Measurements from ENCODE around the gene NCAPG. TPM values are rescaled to one million over a fixed set of nuclear protein-coding genes. Genes with fewer than 3 reads are reported as not detected.

Gene NCAPG, protein sequence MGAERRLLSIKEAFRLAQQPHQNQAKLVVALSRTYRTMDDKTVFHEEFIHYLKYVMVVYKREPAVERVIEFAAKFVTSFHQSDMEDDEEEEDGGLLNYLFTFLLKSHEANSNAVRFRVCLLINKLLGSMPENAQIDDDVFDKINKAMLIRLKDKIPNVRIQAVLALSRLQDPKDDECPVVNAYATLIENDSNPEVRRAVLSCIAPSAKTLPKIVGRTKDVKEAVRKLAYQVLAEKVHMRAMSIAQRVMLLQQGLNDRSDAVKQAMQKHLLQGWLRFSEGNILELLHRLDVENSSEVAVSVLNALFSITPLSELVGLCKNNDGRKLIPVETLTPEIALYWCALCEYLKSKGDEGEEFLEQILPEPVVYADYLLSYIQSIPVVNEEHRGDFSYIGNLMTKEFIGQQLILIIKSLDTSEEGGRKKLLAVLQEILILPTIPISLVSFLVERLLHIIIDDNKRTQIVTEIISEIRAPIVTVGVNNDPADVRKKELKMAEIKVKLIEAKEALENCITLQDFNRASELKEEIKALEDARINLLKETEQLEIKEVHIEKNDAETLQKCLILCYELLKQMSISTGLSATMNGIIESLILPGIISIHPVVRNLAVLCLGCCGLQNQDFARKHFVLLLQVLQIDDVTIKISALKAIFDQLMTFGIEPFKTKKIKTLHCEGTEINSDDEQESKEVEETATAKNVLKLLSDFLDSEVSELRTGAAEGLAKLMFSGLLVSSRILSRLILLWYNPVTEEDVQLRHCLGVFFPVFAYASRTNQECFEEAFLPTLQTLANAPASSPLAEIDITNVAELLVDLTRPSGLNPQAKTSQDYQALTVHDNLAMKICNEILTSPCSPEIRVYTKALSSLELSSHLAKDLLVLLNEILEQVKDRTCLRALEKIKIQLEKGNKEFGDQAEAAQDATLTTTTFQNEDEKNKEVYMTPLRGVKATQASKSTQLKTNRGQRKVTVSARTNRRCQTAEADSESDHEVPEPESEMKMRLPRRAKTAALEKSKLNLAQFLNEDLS
- total RNA-seq: 100 to 1,000 TPM in 1 of 2 experiments, 10 to 100 TPM in 1; 87.5 to 102 TPM

DNA sequence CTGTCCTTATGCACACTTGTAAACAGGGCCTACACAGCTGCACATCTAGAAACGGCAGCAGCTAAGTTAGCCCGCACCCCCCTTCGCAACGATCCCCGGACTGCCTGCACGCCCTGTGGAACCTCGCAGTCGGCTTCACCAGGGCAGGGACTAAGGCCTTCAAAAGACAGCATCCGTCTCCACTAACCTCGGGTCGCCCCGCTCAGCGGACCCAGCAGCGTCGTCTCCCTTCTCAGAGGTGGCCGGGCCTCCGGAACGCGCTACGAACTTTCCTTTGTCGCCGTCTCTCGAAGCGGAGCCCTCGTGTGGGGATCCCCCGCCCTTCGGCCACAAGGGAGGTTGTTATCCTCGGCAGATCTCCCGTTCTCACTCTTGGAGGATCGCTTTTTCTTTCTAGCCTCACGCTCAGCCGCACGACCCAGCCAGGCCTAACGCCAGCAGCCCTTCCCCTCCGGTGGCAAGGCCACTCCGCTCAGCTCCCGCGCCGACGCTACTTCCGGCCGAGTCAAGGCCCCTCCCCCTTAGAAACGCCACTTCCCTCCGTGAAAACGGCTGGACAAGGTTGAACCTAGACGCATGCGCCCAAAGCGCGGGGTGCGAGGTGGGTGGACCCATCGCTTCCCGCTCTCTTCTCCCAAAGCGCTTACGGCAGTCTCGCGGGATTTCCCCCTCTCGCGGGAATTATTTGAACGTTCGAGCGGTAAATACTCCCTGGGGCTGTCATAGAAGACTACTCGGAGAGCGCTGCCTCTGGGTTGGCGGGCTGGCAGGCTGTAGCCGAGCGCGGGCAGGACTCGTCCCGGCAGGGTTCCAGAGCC, at the start of gene NCAPG, which contains the start of gene DCAF16:
Gene NCAPG, plus strand, starts transcription at position 720 of the 818 bp plus-strand sequence. CDS start 99 bp downstream, outside the sequence.
Gene DCAF16, minus strand, starts transcription at position 498 of the 818 bp plus-strand sequence. CDS start 6,616 bp downstream, outside the sequence.
- Mint-ChIP-seq H3K9me3 (ENCODE audit: low read depth) (no peaks in the 10 kb centered on the region), H3K27ac (peak within 1 kb of the TSS; percentile 98), H3K36me3 (peaks cover 49% of the 10 kb centered on the region), H3K4me1 (peaks cover 47% of the 10 kb centered on the region), H3K27me3 (no peaks in the 10 kb centered on the region), H3K4me3 (peak within 1 kb of the TSS; percentile 96)
- ATAC-seq: peak; percentile 90
- CTCF ChIA-PET: interaction anchor here (0.6 to 5.2 kb wide), 6 partner anchors 9 to 261 kb away, joined by 4 to 37 read pairs (median 6); partner anchors contain the start of gene MED28
- peak; percentile 99 for DNase-seq

DNA sequence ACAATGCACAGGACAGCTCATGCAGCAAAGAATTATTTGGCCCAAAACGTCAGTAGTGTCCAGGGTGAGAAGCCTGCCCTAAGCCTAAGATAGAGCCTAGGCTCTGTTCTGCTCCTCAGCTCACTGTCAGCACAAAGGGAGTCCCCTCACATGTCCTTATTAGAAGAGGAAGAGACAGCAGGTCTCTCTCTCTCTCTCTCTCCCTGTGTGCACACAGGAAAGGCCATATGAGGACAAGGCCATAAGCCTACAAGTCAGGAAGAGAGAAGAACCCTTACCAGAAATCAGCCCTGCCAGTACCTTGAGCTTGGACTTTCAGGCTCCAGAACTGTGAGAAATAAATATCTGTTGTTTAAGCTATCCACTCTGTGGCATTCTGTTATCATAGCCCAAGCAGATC, 49.7 kb upstream of the NCAPG start:
- peaks cover 17% of the 10 kb centered on the region for H3K27me3 Mint-ChIP-seq
- CTCF ChIA-PET: interaction anchor here (1.0 kb wide), 1 partner anchor 37 kb away, joined by 3 read pairs; no protein-coding TSS in a partner anchor
- ATAC-seq: no peak
- peaks cover 8% of the 10 kb centered on the region for H3K4me1 Mint-ChIP-seq
- H3K9me3 Mint-ChIP-seq (ENCODE audit: low read depth): no peaks in the 10 kb centered on the region
- no peak overlapping the region for H3K4me3 Mint-ChIP-seq
- DNase-seq: no peak
- no peaks in the 10 kb centered on the region for H3K36me3 Mint-ChIP-seq
- H3K27ac Mint-ChIP-seq: no peak overlapping the region

DNA sequence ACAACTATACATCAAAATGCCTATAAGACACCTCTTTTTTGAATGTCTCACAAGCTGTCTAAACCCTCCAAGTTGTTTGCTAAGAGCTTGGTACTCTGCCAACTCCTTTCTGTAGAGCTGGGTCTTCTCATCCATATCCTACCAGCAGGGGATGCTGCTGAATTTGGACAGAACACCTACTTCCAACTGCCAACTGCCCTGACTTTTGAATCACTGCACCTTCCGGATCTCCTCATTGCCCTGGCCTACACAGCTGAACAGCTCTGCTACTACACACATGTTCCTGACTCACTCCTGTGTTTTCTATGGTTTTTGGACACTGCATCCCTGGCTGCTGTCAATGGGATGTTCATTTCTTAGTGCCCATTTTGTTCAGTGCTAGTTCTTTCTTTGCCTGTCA, 48.1 kb upstream of the NCAPG start:
- DNase-seq (no peak), ATAC-seq (no peak)
- Mint-ChIP-seq H3K27ac (no peak overlapping the region), H3K36me3 (no peaks in the 10 kb centered on the region), H3K9me3 (ENCODE audit: low read depth) (no peaks in the 10 kb centered on the region), H3K27me3 (peaks cover 6% of the 10 kb centered on the region), H3K4me3 (no peak overlapping the region), H3K4me1 (peaks cover 8% of the 10 kb centered on the region)
- CTCF ChIA-PET: no interaction called here

DNA sequence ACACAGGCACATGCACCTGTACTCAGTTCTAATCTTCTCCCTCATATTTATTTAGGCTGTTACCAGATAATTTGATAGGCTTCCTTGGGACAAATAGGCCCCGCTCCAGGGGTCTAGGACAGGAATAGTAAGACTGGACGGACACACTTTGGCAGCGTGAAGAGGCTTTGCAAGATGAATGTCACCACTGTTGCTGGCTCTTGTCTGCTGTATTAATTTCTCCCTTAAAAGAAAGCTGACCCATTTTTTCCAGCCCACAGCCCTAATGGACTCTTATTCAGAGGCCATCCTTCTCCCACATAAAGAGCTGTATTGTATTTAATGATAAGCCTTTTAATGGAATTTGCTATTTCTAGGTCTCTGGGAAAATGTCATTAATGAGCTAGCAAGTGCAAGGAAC, 47.4 kb upstream of the NCAPG start:
- Mint-ChIP-seq H3K27me3 (peaks cover 3% of the 10 kb centered on the region), H3K27ac (no peak overlapping the region), H3K36me3 (no peaks in the 10 kb centered on the region), H3K9me3 (ENCODE audit: low read depth) (no peaks in the 10 kb centered on the region), H3K4me1 (peaks cover 8% of the 10 kb centered on the region), H3K4me3 (no peak overlapping the region)
- CTCF ChIA-PET: no interaction called here
- no peak for ATAC-seq
- DNase-seq: no peak

DNA sequence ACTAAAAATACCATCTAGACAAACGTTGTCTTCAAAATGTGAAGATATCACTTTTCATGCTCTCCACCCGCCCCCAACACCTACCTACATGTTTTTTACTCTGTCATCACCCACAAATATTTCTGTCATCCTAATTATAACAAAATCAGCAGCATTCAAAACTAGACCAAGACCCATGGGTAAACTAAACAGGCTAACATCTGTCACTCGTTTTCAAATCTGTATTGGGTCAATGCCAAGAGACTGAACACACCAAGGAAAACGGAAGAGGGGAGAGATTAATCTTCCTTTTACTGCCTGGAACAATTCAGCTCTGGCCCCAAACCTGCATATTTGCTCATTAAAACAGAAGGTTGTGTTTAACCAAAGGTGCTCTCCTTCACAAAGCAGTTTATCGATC, 46.8 kb upstream of the NCAPG start:
- Mint-ChIP-seq H3K9me3 (ENCODE audit: low read depth) (no peaks in the 10 kb centered on the region), H3K4me1 (peaks cover 8% of the 10 kb centered on the region), H3K27me3 (no peaks in the 10 kb centered on the region), H3K4me3 (no peak overlapping the region), H3K36me3 (no peaks in the 10 kb centered on the region), H3K27ac (no peak overlapping the region)
- DNase-seq (no peak), ATAC-seq (no peak)
- CTCF ChIA-PET: no interaction called here

DNA sequence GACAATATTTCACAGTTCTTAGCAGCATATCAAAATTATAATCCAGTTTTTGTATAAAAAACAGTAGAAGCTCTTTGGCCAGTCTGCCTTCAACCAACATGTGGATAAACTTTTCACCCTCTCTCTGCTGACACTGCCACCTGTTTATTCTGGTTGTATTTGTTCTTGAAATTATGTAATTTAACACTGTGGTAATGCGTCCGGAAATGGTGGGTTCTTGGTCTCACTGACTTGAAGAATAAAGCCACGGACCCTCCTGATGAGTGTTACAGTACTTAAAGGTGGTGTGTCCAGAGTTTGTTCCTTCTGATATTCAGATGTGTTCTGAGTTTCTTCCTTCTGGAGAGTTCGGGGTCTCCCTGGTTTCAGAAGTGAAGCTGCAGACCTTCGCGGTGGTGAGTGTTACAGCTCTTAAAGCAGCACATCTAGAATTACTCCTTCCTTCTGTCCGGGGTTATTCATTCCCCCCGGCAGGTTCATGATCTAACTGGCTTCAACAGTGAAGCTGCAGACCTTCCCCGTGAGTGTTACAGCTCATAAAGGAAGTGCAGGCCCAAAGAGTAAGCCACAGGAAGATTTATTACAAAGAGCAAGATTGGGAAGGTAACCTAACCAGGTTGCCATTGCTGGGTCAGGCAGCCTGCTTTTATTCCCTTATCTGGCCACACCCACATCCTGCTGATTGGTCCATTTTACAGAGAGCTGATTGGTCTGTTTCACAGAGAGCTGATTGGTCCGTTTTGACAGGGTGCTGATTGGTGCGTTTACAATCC, 45.1 kb upstream of the NCAPG start:
- ATAC-seq: no peak
- no peak overlapping the region for H3K4me3 Mint-ChIP-seq
- no peaks in the 10 kb centered on the region for H3K27me3 Mint-ChIP-seq
- H3K4me1 Mint-ChIP-seq: peaks cover 8% of the 10 kb centered on the region
- CTCF ChIA-PET: interaction anchor here (1.1 kb wide), 1 partner anchor 13 kb away, joined by 4 read pairs; no protein-coding TSS in a partner anchor
- no peak for DNase-seq
- peak overlapping the region; percentile 17 for H3K27ac Mint-ChIP-seq
- H3K9me3 Mint-ChIP-seq (ENCODE audit: low read depth): no peaks in the 10 kb centered on the region
- no peaks in the 10 kb centered on the region for H3K36me3 Mint-ChIP-seq

DNA sequence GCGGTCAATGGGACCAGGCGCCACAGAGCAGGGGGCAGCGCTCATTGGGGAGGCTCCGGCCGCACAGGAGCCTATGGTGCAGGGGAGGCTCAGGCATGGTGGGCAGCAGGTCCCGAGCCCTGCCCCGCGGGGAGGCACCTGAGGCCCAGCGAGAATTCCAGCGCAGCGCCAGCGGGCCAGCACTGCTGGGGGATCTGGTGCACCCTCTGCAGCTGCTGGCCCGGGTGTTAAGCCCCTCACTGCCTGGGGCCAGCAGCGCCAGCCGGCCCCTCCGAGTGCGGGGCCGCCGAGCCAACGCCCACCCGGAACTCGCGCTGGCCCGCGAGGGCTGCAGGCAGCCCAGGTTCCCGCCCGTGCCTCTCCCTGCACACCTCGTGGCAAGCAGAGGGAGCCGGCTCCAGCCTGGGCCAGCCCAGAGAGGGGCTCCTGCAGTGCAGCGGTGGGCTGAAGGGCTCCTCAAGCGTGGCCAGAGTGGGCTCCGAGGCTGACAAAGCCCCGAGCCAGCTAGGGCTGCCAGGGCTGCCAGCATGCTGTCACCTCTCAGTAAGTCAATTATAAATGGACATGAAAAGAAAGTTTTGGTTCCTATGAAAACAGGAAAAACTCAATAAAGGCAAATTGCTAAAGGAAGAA, 43.8 kb upstream of the NCAPG start:
- H3K27me3 Mint-ChIP-seq: no peaks in the 10 kb centered on the region
- H3K9me3 Mint-ChIP-seq (ENCODE audit: low read depth): no peaks in the 10 kb centered on the region
- ATAC-seq: no peak
- peaks cover 8% of the 10 kb centered on the region for H3K4me1 Mint-ChIP-seq
- no peak overlapping the region for H3K4me3 Mint-ChIP-seq
- H3K27ac Mint-ChIP-seq: no peak overlapping the region
- no peaks in the 10 kb centered on the region for H3K36me3 Mint-ChIP-seq
- CTCF ChIA-PET: no interaction called here
- no peak for DNase-seq

DNA sequence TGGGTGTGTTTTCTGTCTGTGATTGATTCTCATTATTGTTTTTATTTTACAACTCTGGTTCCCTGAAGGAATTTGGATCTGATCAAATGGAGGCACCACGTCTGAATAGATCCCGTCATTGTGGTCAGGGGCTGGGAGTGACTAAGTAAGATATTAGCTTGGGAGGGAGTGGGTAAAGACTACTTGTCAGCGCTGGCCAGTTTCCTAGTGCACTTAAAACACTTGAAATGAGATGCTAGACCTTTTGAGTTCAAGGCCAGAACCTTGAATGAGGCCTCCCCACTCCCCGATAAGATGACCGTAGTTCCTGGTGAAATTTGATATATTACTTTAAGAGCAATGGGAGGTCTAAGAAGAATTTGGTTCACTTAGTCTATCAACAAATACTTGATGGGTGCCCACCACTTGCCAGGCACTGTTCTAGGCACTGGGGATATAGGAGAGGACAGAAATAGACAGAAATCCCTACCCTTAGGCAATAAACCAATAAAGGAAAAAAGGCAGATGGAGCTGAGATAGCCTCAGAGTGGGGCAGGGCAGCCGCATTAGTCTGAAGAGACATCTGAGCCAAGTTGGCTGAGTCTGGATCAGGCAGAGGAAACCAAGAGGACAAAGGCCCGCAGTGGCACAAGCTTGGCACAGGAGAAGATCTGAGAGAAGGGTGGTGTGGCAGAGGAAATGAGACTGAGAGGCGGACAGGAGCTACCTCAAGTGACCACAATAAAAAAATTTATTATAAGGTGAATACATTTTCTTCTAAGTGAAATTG, 41.2 kb upstream of the NCAPG start:
- Mint-ChIP-seq H3K9me3 (ENCODE audit: low read depth) (no peaks in the 10 kb centered on the region), H3K27me3 (no peaks in the 10 kb centered on the region), H3K4me1 (peaks cover 8% of the 10 kb centered on the region), H3K4me3 (no peak overlapping the region), H3K36me3 (no peaks in the 10 kb centered on the region), H3K27ac (no peak overlapping the region)
- CTCF ChIA-PET: no interaction called here
- ATAC-seq (no peak), DNase-seq (no peak)

DNA sequence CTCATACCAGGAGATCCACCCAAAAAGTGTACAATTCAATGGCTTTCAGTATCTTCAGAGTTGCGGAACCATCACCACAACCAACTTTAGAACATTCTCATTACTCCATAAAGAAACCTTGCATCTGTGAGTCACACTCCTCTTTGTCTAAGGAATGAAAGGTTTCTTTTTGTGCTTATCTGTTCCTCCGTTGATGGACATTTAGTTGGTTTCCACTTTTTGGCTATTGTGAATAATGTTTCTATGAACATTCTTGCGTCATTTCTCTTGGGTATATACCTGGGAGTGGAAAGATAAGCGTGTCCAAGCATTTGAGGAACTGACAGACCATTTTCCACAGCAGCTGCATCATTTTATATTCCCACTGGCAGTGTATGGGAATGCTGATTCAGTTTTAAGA, 39.9 kb upstream of the NCAPG start:
- H3K9me3 Mint-ChIP-seq (ENCODE audit: low read depth): no peaks in the 10 kb centered on the region
- DNase-seq (no peak), ATAC-seq (no peak)
- H3K27me3 Mint-ChIP-seq: no peaks in the 10 kb centered on the region
- H3K4me3 Mint-ChIP-seq: no peak overlapping the region
- H3K27ac Mint-ChIP-seq: no peak overlapping the region
- H3K36me3 Mint-ChIP-seq: no peaks in the 10 kb centered on the region
- CTCF ChIA-PET: no interaction called here
- H3K4me1 Mint-ChIP-seq: peaks cover 3% of the 10 kb centered on the region

DNA sequence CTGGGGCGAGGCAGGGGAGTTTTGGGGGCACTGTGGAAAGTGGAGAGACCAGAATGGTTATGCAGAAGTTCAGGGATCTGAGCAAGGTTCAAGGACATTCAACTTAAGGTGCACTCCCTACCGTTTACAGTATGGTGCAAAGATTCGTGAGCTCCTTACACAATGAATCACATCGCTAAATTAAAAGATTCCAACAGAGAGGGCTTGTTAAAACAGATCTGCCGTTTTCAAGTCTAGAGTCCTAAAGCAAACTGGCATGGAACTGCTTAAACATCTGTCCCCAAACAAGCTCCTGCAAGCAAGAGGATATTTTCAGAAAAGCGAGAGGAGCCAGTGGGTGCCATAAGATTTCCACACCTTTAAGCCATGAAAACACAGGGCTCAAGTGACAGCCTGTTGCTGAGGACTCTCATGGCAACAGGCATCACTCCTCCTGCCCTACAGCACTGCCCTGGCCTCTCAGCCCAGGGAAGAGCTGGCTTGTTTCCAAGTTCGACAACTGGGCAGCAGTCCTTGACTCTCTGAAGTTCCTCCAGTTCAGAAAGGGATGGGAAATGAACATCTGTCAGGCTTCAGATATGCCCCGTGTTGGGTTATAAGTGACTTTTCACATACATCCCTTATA, 39.4 kb upstream of the NCAPG start:
- Mint-ChIP-seq H3K27ac (no peak overlapping the region), H3K4me3 (no peak overlapping the region), H3K4me1 (no peaks in the 10 kb centered on the region), H3K9me3 (ENCODE audit: low read depth) (no peaks in the 10 kb centered on the region), H3K36me3 (no peaks in the 10 kb centered on the region), H3K27me3 (no peaks in the 10 kb centered on the region)
- CTCF ChIA-PET: no interaction called here
- ATAC-seq (no peak), DNase-seq (no peak)

DNA sequence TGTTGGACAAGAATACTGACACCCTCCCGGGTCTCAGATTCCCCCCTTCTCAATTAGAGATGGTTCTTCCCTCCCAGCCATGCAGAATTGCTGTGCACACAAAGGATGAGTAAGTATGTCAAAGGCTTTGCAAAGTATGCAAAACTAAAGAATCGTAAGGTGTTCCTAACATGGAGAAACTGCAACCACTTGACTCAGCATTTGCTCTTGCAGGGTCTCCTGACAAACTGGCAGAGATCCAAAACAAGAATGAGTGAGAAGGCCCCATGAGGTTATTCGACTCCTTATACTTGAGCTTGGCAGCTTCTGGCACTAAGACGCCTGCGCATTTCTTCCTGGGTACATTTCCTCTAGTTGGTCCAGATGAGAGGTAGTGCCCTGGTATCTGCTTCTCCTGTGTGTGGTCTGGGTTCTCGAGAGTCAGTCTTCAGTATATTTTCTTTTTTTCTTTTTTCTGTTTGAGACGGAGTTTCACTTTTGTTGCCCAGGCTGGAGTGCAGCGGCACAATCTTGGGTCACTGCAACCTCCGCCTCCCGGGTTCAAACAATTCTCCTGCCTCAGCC, 37.6 kb upstream of the NCAPG start:
- DNase-seq (no peak), ATAC-seq (no peak)
- no peaks in the 10 kb centered on the region for H3K36me3 Mint-ChIP-seq
- CTCF ChIA-PET: no interaction called here
- no peaks in the 10 kb centered on the region for H3K9me3 Mint-ChIP-seq (ENCODE audit: low read depth)
- peaks cover 7% of the 10 kb centered on the region for H3K27me3 Mint-ChIP-seq
- H3K27ac Mint-ChIP-seq: no peak overlapping the region
- no peaks in the 10 kb centered on the region for H3K4me1 Mint-ChIP-seq
- H3K4me3 Mint-ChIP-seq: no peak overlapping the region
